HEK293T (cell line): Measurements from ENCODE around the gene ALDOA.

Experiments
- ELF4 ChIP-seq: fragments of 450-650 bp; IDR thresholded peaks from 2 replicates; pipeline ENCODE4 v1.6.1; 2017; ENCODE audit warnings: antibody characterized with exemption
- FOXA1 ChIP-seq: fragments of 450-650 bp; IDR thresholded peaks from 2 replicates; pipeline ENCODE4 v1.6.1; 2016; ENCODE audit warnings: mild to moderate bottlenecking
- FOXK2 ChIP-seq: fragments of 450-650 bp; IDR thresholded peaks from 2 replicates; pipeline ENCODE4 v1.6.1; 2016; ENCODE audit warnings: mild to moderate bottlenecking
- FOXM1 ChIP-seq: fragments of 450-650 bp; IDR thresholded peaks from 2 replicates; pipeline ENCODE4 v1.6.1; 2017; ENCODE audit warnings: mild to moderate bottlenecking, borderline replicate concordance
- L3MBTL2 ChIP-seq: fragments of 450-650 bp; conservative IDR thresholded peaks from 2 replicates; pipeline ENCODE4 v1.6.1; 2016; ENCODE audit warnings: mild to moderate bottlenecking
- NFRKB ChIP-seq: fragments of 450-650 bp; IDR thresholded peaks from 2 replicates; pipeline ENCODE4 v1.6.1; 2016; ENCODE audit warnings: mild to moderate bottlenecking, moderate library complexity
- PKNOX1 ChIP-seq: fragments of 450-650 bp; IDR thresholded peaks from 2 replicates; pipeline ENCODE4 v1.6.1; 2016
- SP1 ChIP-seq: fragments of 450-650 bp; IDR thresholded peaks from 2 replicates; pipeline ENCODE4 v1.6.1; 2017
- SUZ12 ChIP-seq: fragments of 450-650 bp; IDR thresholded peaks from 2 replicates; pipeline ENCODE4 v1.6.1; 2016; ENCODE audit warnings: mild to moderate bottlenecking
- TARDBP ChIP-seq: fragments of 450-650 bp; IDR thresholded peaks from 2 replicates; pipeline ENCODE4 v1.6.1; 2016
- ZNF384 ChIP-seq: fragments of 450-650 bp; IDR thresholded peaks from 2 replicates; pipeline ENCODE4 v1.6.1; 2016

GRCh38 chr16:30022887-30023286 lies 42.7 kb upstream of the ALDOA start, which contains the start of gene C16orf92:
- TF ChIP-seq L3MBTL2 = no peak
- no peak for TF ChIP-seq NFRKB
- TF ChIP-seq FOXA1 = no peak
- no peak for TF ChIP-seq FOXM1
- TF ChIP-seq SP1 = no peak
- TF ChIP-seq ELF4 = no peak
- TF ChIP-seq PKNOX1 = no peak
- no peak for TF ChIP-seq ZNF384
- no peak for TF ChIP-seq FOXK2
- TF ChIP-seq SUZ12 = no peak
- TF ChIP-seq TARDBP = no peak
